ENCODE measurements around the gene IDH2.

GRCh38 chr15:90083954-90084607 is 18.2 kb downstream of the IDH2 start:
- no peak for TF ChIP-seq BACH2 (CRISPR knock-in tag; IDR thresholded peaks at IDR 0.05; ENCODE audit: borderline replicate concordance)
- TF ChIP-seq ISL1 (CRISPR knock-in tag; IDR thresholded peaks at IDR 0.05) = no peak
- TF ChIP-seq GLIS3 (CRISPR knock-in tag; IDR thresholded peaks at IDR 0.05) = no peak
- TF ChIP-seq PATZ1 (CRISPR knock-in tag; IDR thresholded peaks at IDR 0.05; ENCODE audit: borderline replicate concordance) = no peak
- no peak for TF ChIP-seq CREB5 (CRISPR knock-in tag; IDR thresholded peaks at IDR 0.05; ENCODE audit: low read depth)
